Left ventricle myocardium inferior (tissue), 1 donor: ENCODE data around the gene MTCH2. TPM values are rescaled to one million over a fixed set of nuclear protein-coding genes. Genes with fewer than 3 reads are reported as not detected.

ENCODE experiments used
- DNase-seq: peaks from one replicate; pipeline ENCODE4 v3.0.0-alpha.2; 2020
- H3K27ac ChIP-seq: fragments of 200-600 bp; replicated peaks from 2 replicates; pipeline ENCODE4 v1.8.0; 2021
- H3K27me3 ChIP-seq: fragments of 200-600 bp; 2 replicates; pipeline ENCODE4 v1.8.0; 2021; ENCODE audit warnings: low read depth
- H3K36me3 ChIP-seq: fragments of 200-600 bp; 2 replicates; pipeline ENCODE4 v1.8.0; 2021
- H3K4me1 ChIP-seq: fragments of 200-600 bp; 2 replicates; pipeline ENCODE4 v1.8.0; 2021
- H3K4me3 ChIP-seq: fragments of 200-600 bp; 2 replicates; pipeline ENCODE4 v1.8.0; 2021; ENCODE audit warnings: mild to moderate bottlenecking, moderate library complexity
- H3K9me3 ChIP-seq: fragments of 200-600 bp; replicated peaks from 2 replicates; pipeline ENCODE4 v1.8.0; 2021
- CTCF ChIP-seq: fragments of 200-600 bp; IDR thresholded peaks from 2 replicates; pipeline ENCODE4 v1.8.0; 2021; ENCODE audit warnings: antibody characterized with exemption, mild to moderate bottlenecking, borderline replicate concordance
- intact Hi-C: fragments of 100-400 bp; cut with micrococcal nuclease; formaldehyde crosslinking; loops from one replicate; pipeline ENCODE4 v1.11.0; 2022
- total RNA-seq: library from RNA; stranded (reverse); fragmentation: NEBNext Ultra II Directional; extraction: Animal tissue kit (Norgen Biotek cat#: 25700); gene quantifications from one replicate; pipeline ENCODE4 v1.2.1, GENCODE V29; 2021
- donor health status: DM: no; HTN: yes; CAD: no; lungs with severe emphysema.

Gene MTCH2
- total RNA-seq, 1 donor from 2014 or later = 93.7 TPM

- DNase-seq = no peak
- intact Hi-C loops = no loop called here
- Histone ChIP-seq H3K27ac (no peak overlapping the region), H3K27me3 (no peaks in the 10 kb centered on the region), H3K36me3 (peaks cover 92% of the 10 kb centered on the region), H3K4me3 (no peak overlapping the region), H3K4me1 (peaks cover 5% of the 10 kb centered on the region), H3K9me3 (no peaks in the 10 kb centered on the region)
- TF ChIP-seq CTCF = no peak
Measured at GRCh38 chr11:47631473-47631872, 10.9 kb downstream of the MTCH2 start.

GRCh38 chr11:47628026-47628425 lies 14.3 kb downstream of the MTCH2 start:
- DNase-seq = no peak
- H3K27me3 ChIP-seq = no peaks in the 10 kb centered on the region
- H3K9me3 ChIP-seq = no peaks in the 10 kb centered on the region
- H3K36me3 ChIP-seq = peaks cover 98% of the 10 kb centered on the region
- H3K27ac ChIP-seq = no peak overlapping the region
- no peak for TF ChIP-seq CTCF
- peaks cover 5% of the 10 kb centered on the region for H3K4me1 ChIP-seq
- intact Hi-C loops = no loop called here
- H3K4me3 ChIP-seq = no peak overlapping the region

- no peak for DNase-seq
- H3K4me1 ChIP-seq = peaks cover under 1% of the 10 kb centered on the region
- H3K4me3 ChIP-seq = no peak overlapping the region
- H3K9me3 ChIP-seq = no peaks in the 10 kb centered on the region
- no peak overlapping the region for H3K27ac ChIP-seq
- TF ChIP-seq CTCF = no peak
- peaks cover 100% of the 10 kb centered on the region for H3K36me3 ChIP-seq
- no peaks in the 10 kb centered on the region for H3K27me3 ChIP-seq
- intact Hi-C loops = no loop called here
Measured at GRCh38 chr11:47626234-47626633, 16.1 kb downstream of the MTCH2 start.

- no peak for TF ChIP-seq CTCF
- intact Hi-C loops = no loop called here
- peaks cover 10% of the 10 kb centered on the region for H3K4me1 ChIP-seq
- no peaks in the 10 kb centered on the region for H3K9me3 ChIP-seq
- H3K27me3 ChIP-seq = no peaks in the 10 kb centered on the region
- no peak for DNase-seq
- H3K36me3 ChIP-seq = peaks cover 92% of the 10 kb centered on the region
- no peak overlapping the region for H3K4me3 ChIP-seq
- H3K27ac ChIP-seq = no peak overlapping the region
Measured at GRCh38 chr11:47620836-47621378, 21.5 kb downstream of the MTCH2 start.

- Histone ChIP-seq H3K27ac (peak overlapping the region; percentile 15), H3K36me3 (peaks cover 57% of the 10 kb centered on the region)
Measured at GRCh38 chr11:47617417-47617809, 24.9 kb downstream of the MTCH2 start.

More at GRCh38 chr11:47617417-47617809, 24.9 kb downstream of the MTCH2 start:
- intact Hi-C loops = loop anchor here (10.0 kb wide), 1 partner anchor 153 kb away; no protein-coding TSS in a partner anchor
- no peak for TF ChIP-seq CTCF
- no peak overlapping the region for H3K4me3 ChIP-seq
- no peaks in the 10 kb centered on the region for H3K9me3 ChIP-seq
- no peaks in the 10 kb centered on the region for H3K27me3 ChIP-seq
- DNase-seq = no peak
- peaks cover 10% of the 10 kb centered on the region for H3K4me1 ChIP-seq
